IPS-15b (cell line): ENCODE data around the gene FMO5.
"Not testable (repeated sequence)": the region's sequence is repeated elsewhere in the genome, so short reads cannot be mapped to it uniquely, and the experiment has no call there.

Experiments
- H3K27me3 ChIP-seq: one replicate; pipeline ENCODE4 v1.6.1; 2013; ENCODE audit warnings: low read length; ENCODE audit not compliant: control insufficient read depth, insufficient read depth
- H3K36me3 ChIP-seq: one replicate; pipeline ENCODE4 v1.6.1; 2013; ENCODE audit warnings: low read length; ENCODE audit not compliant: control insufficient read depth, insufficient read depth
- H3K4me1 ChIP-seq: one replicate; pipeline ENCODE4 v1.6.1; 2013; ENCODE audit warnings: mild to moderate bottlenecking, low read length; ENCODE audit not compliant: control insufficient read depth, insufficient read depth
- H3K4me3 ChIP-seq: one replicate; pipeline ENCODE4 v1.5.1; 2013; ENCODE audit warnings: low read depth, low read length
- H3K9ac ChIP-seq: one replicate; pipeline ENCODE4 v1.6.1; 2013; ENCODE audit warnings: low read depth, mild to moderate bottlenecking, low read length
- H3K9me3 ChIP-seq: one replicate; pipeline ENCODE4 v1.6.1; 2013; ENCODE audit warnings: mild to moderate bottlenecking, low read length; ENCODE audit not compliant: control insufficient read depth, insufficient read depth

FMO5 gene

DNA sequence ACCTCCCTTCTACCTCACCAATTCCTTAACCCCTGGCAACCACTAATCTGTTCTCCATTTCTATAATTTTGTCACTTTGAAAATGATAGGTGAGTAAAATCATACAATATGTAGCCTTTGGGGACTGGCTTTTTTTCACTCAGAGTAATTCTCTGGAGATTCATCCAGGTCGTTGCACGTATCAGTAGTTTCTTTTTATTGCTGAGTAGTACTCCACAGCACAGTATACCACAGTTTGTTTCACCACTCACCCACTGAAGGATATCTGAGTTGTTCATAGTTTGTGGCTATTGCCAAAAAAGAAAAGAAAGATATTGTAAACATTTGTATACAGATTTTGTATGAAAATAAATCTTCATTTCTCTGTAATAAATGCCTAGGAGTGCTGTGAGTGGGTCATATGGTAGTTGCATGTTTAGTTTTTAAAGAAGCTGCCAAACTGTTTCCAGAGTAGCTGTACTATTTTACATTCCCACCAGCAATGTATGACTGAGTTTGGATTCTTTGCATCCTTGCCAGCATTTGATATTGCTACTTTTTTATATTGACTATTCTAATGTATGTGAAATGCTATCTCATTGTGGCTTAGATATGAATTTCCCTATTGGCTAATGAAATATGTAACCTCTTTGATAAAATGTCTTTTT is 21.0 kb upstream of the FMO5 start:
- peaks cover 4% of the 10 kb centered on the region for H3K4me1 ChIP-seq

DNA sequence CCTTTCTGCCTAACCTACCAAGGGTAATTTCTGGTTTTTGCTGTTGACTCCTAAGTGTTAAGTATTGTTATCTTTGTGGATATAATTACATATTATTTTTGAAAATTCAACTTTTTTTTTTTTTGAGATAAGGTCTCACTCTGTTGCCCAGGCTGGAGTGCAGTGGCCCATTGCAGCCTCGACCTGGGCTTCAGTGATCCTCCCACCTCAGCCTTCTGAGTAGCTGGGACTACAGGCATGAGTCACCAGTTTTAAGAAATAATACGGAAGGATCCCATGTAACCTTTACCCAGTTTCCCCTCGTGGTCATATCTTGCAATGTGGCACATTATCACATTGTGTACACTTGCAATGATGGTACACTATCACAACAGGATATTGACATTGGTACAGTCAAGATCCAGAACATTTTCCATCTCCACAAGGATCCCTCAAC is 20.5 kb upstream of the FMO5 start:
- Histone ChIP-seq H3K36me3 (no peaks in the 10 kb centered on the region), H3K27me3 (peaks cover 4% of the 10 kb centered on the region), H3K9me3 (no peaks in the 10 kb centered on the region), H3K4me1 (peaks cover 4% of the 10 kb centered on the region), H3K4me3 (no peak overlapping the region), H3K9ac (no peak overlapping the region)

More for the DNA sequence above, 21.0 kb upstream of the FMO5 start:
- no peak overlapping the region for H3K9ac ChIP-seq
- H3K36me3 ChIP-seq, result no peaks in the 10 kb centered on the region
- no peaks in the 10 kb centered on the region for H3K9me3 ChIP-seq
- peaks cover 4% of the 10 kb centered on the region for H3K27me3 ChIP-seq
- no peak overlapping the region for H3K4me3 ChIP-seq

DNA sequence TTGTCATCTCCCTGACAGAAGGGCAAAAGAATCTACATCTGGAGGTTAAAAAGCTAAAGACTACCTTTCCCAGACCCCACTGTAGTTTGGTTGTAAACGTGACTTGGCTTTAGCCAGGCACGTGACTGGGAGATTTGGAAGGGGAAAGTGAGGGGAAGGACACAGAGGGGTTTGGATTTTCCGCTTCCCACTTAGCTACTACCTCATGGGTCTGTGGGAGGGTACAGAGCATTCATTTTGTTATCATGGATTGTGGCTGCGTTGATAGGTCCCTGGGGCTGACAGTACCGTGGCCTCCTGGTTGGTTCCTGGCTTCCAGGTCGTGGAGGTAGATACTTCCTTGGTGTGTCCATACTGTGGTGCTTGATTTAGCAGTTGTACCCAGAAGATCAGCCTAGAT is 20.0 kb upstream of the FMO5 start:
- Histone ChIP-seq H3K36me3 (no peaks in the 10 kb centered on the region), H3K4me1 (peaks cover 4% of the 10 kb centered on the region), H3K9me3 (no peaks in the 10 kb centered on the region), H3K27me3 (peaks cover 4% of the 10 kb centered on the region), H3K4me3 (no peak overlapping the region), H3K9ac (no peak overlapping the region)

DNA sequence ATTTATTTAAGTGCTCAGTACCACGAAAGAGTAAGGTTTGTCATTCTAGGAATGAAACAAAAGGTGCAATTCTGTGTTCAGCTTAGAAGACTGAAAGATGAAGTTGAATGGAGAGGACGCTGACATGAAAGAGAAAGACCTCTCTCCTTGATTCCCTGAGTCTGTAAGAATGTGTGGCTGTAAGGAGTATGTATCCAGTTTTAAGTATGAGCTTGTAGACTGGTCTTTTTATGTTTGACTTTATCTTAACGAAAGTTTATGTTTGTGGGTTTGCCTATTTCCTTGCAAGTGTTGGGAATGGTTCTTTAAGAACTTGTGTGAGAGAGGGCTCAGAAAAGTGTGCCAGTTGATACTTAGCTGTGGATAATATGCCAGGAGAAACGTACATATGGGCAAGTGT is 18.7 kb upstream of the FMO5 start:
- Histone ChIP-seq H3K27me3 (peaks cover 4% of the 10 kb centered on the region), H3K4me3 (peak overlapping the region; percentile 81), H3K4me1 (peaks cover 4% of the 10 kb centered on the region), H3K9me3 (no peaks in the 10 kb centered on the region), H3K36me3 (no peaks in the 10 kb centered on the region), H3K9ac (no peak overlapping the region)

DNA sequence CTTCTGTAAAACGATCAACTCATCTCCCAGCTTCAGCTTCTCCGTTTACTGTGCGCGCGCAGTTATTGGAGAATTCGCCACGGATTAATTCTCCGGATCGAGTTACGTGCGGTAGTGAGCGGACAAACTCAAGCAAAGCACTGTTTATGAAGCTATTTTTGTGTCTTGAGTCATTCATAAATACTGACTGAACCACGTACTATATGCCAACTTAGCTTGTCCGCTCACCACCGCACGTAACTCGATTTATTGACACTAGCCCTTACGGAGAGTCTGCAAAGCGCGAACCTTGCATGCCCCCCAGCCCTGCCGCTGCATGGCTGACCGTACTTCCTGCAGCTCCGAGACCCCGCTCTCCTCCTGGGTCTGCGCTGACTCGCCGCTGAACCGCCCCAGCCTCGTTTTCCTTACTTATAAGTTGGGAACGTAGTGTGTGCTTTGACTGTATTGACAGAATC is 18.1 kb upstream of the FMO5 start:
- Histone ChIP-seq H3K4me3 (peak overlapping the region; percentile 81), H3K36me3 (no peaks in the 10 kb centered on the region), H3K9ac (peak overlapping the region; percentile 63), H3K9me3 (no peaks in the 10 kb centered on the region), H3K4me1 (peaks cover 4% of the 10 kb centered on the region), H3K27me3 (peaks cover 4% of the 10 kb centered on the region)

DNA sequence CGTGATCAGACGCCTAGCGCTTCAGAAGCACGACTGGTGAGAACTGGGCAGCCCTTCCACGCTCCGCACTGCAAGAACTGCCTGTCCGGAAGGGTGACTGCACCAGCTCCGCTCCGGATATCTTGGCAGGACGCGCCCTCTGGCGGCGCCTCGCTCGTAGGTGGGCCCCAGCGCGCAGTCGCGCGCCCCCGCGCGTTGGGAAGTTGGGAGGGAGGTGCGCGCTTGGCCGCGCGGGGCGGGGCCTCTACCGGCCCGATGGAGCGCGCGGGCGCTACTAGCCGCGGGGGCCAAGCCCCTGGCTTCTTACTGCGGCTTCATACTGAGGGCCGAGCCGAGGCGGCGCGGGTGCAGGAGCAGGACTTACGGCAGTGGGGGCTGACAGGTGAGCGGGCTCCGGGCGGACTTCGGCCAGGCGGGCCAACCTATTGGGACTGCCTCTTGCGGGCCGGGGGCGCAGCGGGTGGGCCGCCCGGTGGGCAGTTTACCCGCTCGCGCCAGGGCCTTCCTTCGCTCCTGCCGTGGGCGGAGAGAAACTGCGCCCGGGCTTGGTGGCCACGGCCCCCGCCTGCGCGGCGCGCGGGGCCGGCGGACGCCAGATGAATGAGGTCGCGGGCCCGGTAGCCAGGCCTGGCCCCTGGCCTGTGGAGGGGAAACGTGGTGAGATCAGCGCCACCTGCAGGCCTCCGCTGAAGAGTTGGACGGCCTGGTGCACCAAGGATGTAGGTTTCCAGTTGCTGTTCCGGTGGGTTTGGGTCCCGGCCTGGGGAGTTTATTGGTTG is 17.5 kb upstream of the FMO5 start, which contains the start of gene CHD1L:
TSS of gene CHD1L (plus strand) at position 236 of the 779 bp plus-strand sequence. CDS start at position 256, 20 bp downstream.
- Histone ChIP-seq H3K4me3 (peak within 1 kb of the TSS; percentile 81), H3K27me3 (peaks cover 4% of the 10 kb centered on the region), H3K9me3 (no peaks in the 10 kb centered on the region), H3K36me3 (no peaks in the 10 kb centered on the region), H3K9ac (peak within 1 kb of the TSS; percentile 63), H3K4me1 (peaks cover 4% of the 10 kb centered on the region)

DNA sequence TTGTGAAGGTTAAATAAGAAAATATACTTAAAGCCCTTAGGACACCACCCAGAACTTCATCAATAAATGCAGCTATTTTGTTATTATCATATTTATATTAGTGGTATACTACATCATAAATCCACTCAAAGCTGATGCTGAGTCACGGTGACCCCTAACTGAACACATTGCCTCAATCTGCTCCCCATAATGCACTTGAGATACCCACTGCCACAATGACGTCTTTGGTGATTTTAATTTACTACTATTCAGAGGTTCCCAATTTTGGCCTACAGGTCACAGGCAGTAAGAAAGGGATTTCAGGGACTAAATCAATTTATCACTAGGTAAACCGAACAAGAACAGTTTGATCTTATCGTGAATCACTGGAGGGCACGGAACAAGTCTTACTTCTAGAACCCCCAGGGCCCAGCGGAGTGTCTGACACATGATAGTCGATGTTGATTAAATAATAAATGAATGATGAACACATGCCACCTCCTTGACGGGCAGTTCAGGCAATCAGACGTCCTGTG is 16.9 kb upstream of the FMO5 start:
- H3K4me1 ChIP-seq, result peaks cover 4% of the 10 kb centered on the region
- H3K4me3 ChIP-seq, result peak overlapping the region; percentile 81
- H3K9ac ChIP-seq, result no peak overlapping the region

DNA sequence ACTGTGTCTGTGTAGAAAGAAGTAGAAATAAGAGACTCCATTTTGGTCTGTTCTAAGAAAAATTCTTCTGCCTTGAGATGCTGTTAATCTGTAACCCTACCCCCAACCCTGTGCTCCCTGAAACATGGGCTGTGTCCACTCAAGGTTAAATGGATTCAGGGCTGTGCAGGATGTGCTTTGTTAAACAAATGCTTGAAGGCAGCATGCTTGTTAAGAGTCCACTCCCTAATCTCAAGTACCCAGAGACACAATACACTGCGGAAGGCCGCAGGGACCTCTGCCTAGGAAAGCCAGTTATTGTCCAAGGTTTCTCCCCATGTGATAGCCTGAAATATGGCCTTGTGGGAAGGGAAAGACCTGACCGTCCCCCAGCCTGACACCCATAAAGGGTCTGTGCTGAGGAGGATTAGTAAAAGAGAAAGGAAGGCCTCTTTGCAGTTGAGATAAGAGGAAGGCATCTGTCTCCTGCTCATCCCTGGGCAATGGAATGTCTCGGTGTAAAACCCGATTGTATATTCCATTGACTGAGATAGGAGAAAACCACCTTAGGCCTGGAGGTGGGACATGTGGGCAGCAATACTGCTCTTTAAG is 15.1 kb upstream of the FMO5 start:
- not testable (repeated sequence) for H3K4me3 ChIP-seq, H3K27me3 ChIP-seq, H3K9me3 ChIP-seq, H3K4me1 ChIP-seq, H3K36me3 ChIP-seq, H3K9ac ChIP-seq

More for the DNA sequence above, 16.9 kb upstream of the FMO5 start:
- Histone ChIP-seq H3K9me3 (no peaks in the 10 kb centered on the region), H3K36me3 (no peaks in the 10 kb centered on the region), H3K27me3 (peaks cover 4% of the 10 kb centered on the region)

DNA sequence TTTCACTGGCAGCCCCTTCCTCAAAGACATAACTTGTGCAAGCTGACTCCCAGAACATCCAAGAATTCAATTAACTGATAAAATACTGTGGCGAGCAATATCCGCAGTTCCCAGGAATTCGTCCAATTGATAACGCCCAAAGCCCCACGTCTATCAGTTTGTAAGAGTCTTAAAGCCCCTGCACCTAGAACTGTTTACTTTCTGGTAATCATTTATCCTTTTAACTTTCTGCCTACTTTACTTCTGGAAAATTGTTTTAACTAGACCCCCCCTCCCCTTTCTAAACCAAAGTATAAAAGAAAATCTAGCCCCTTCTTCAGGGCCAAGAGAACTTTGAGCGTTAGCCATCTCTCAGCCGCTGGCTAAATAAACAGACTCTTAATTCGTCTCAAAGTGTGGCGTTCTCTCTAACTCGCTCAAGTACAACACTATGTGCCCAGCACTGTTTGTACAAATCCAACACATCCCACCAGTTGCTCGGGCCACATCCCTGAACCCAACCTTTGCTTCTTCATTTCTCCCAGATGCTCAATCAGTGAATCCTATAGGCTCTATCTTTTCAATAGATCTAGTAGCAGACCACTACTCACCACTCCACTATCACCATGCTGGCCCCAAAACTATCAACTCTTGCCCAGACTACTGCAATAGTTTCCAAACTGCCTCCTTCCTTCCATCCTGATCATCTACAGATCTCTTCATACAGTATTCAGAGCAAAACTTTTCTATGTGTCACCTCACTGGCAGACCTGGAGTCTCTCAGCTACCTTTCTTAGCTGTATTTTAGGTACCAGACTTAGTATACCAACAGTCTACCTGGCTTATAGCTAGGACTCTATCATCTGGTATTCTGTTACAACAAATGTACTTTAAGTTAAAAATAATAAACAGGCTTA is 14.0 kb upstream of the FMO5 start:
- Histone ChIP-seq H3K4me3 (no peak overlapping the region), H3K36me3 (no peaks in the 10 kb centered on the region), H3K4me1 (no peaks in the 10 kb centered on the region), H3K9me3 (no peaks in the 10 kb centered on the region), H3K27me3 (peaks cover 4% of the 10 kb centered on the region), H3K9ac (no peak overlapping the region)

DNA sequence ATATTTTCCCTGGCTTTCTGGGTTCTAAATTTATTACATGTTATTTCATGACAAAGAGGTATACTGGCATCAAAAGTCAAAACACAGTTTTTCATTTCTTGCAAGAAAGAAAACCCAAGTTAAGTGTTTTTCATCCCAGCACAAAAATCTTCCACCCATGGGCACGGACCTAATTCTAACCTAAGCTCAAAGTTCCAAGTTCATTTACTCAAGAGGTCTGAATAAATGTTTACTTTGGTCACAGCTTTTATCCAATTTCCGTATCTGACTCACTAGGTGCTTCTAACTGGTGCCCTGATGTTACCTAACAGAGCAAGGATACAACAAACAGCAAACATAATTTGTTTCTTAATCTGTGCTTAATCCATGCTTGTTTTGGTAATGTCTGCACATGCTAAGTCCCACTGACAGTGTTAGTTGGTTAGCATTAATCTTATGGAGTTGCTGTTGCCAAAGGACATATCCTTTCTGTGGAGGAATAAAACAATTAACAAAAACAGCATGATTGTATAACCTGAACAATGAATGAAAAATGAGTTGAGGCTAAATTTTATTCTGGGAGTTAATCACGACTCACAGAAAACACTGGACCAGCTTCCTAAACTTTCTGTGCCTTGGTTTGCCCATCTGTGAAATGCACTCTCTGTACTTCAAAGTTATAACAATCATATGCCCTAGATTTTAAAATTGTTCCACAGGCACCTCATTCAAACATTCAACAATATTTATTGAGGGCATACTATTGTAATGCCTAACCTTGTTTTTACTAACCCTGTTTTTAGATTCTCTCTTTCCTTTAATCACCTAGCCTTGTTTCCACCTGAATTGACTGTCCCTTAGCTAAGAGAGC is 13.1 kb upstream of the FMO5 start:
- Histone ChIP-seq H3K9ac (no peak overlapping the region), H3K4me1 (no peaks in the 10 kb centered on the region), H3K4me3 (no peak overlapping the region), H3K36me3 (no peaks in the 10 kb centered on the region), H3K9me3 (no peaks in the 10 kb centered on the region), H3K27me3 (peaks cover 4% of the 10 kb centered on the region)
